Measurements from ENCODE around the gene CLEC9A. TPM values are rescaled to one million over a fixed set of nuclear protein-coding genes. Genes with fewer than 3 reads are reported as not detected.

The CLEC9A gene
- total RNA-seq, 4 donors from 2014 or later = not detected

GRCh38 chr12:10094646-10095395 is 64.3 kb downstream of the CLEC9A start:
- no peak for TF ChIP-seq CTCF (IDR thresholded peaks at IDR 0.05; ENCODE audit: low read depth)

- TF ChIP-seq CTCF (IDR thresholded peaks at IDR 0.05; ENCODE audit: low read depth) = no peak
Measured at GRCh38 chr12:10095971-10096370, 65.5 kb downstream of the CLEC9A start.

- no peak for TF ChIP-seq CTCF (IDR thresholded peaks at IDR 0.05; ENCODE audit: low read depth)
Measured at GRCh38 chr12:10097521-10097920, 67.0 kb downstream of the CLEC9A start.

GRCh38 chr12:10098791-10099190 is 68.3 kb downstream of the CLEC9A start, which contains the start of gene CLEC1A:
Gene CLEC1A, minus strand, starts transcription at chr12:10098985. Its CDS starts 63 bp downstream, at chr12:10098922.
- no peak for TF ChIP-seq CTCF (IDR thresholded peaks at IDR 0.05; ENCODE audit: low read depth)

- TF ChIP-seq CTCF (IDR thresholded peaks at IDR 0.05; ENCODE audit: low read depth) = no peak
Measured at GRCh38 chr12:10101042-10101579, 70.6 kb downstream of the CLEC9A start.

GRCh38 chr12:10101648-10102220 is 71.3 kb downstream of the CLEC9A start:
- no peak for TF ChIP-seq CTCF (IDR thresholded peaks at IDR 0.05; ENCODE audit: low read depth)

- no peak for TF ChIP-seq CTCF (IDR thresholded peaks at IDR 0.05; ENCODE audit: low read depth)
Measured at GRCh38 chr12:10102322-10102721, 71.8 kb downstream of the CLEC9A start.

All from subcutaneous adipose tissue (tissue), 4 donors.